Measurements from ENCODE around the gene COMTD1. TPM values are rescaled to one million over a fixed set of nuclear protein-coding genes. Genes with fewer than 3 reads are reported as not detected.
A peak's percentile ranks its signal among the peaks of the same experiment; 100 is the strongest.
"Not testable (repeated sequence)": the region's sequence is repeated elsewhere in the genome, so short reads cannot be mapped to it uniquely, and the experiment has no call there.

The COMTD1 gene
- total RNA-seq, 2 donors from 2014 or later: 9.6 to 14.4 TPM

GRCh38 chr10:75226095-75226494, 9.7 kb downstream of the COMTD1 start:
- DNase-seq: no peak
- Mint-ChIP-seq H3K4me3 (peak overlapping the region; percentile 31), H3K4me1 (peaks cover 57% of the 10 kb centered on the region), H3K27ac (peak overlapping the region; percentile 89), H3K36me3 (ENCODE audit: low read depth) (peaks cover 77% of the 10 kb centered on the region), H3K27me3 (ENCODE audit: insufficient read depth) (no peaks in the 10 kb centered on the region), H3K9me3 (no peaks in the 10 kb centered on the region)
- Histone ChIP-seq H3K9me3 (ENCODE audit: control insufficient read depth, low read length) (no peaks in the 10 kb centered on the region), H3K27me3 (ENCODE audit: control insufficient read depth, insufficient read depth, low read length, poor library complexity, severe bottlenecking) (no peaks in the 10 kb centered on the region), H3K9ac (ENCODE audit: extremely low read depth, low read length, poor library complexity, severe bottlenecking) (no peak overlapping the region), H3K4me1 (ENCODE audit: control insufficient read depth, insufficient read depth, low read length) (peaks cover 17% of the 10 kb centered on the region), H3K27ac (ENCODE audit: low read depth, low read length) (peak overlapping the region; percentile 35), H3K36me3 (ENCODE audit: control insufficient read depth, insufficient read depth, low read length) (peaks cover 92% of the 10 kb centered on the region), H3K4me3 (ENCODE audit: low read length) (peak overlapping the region; percentile 25)
- TF ChIP-seq CTCF (conservative IDR thresholded peaks at IDR 0.05): no peak
- 93% methylated on average over 2 of the region's 2 CpGs; no CpG with 5 or more reads in 1 of the 2 experiments for WGBS, 2 experiments (ENCODE audit: insufficient coverage in 1 of 2, insufficient read length in 1 of 2)

GRCh38 chr10:75223507-75223906, 12.2 kb downstream of the COMTD1 start:
- 29 to 40% methylated on average over 1 to 2 of the region's 2 CpGs for WGBS, 2 experiments (ENCODE audit: insufficient coverage in 1 of 2, insufficient read length in 1 of 2)
- Mint-ChIP-seq H3K27ac (peak overlapping the region; percentile 89), H3K4me3 (peak overlapping the region; percentile 31), H3K36me3 (ENCODE audit: low read depth) (peaks cover 79% of the 10 kb centered on the region), H3K4me1 (peaks cover 46% of the 10 kb centered on the region), H3K27me3 (ENCODE audit: insufficient read depth) (no peaks in the 10 kb centered on the region), H3K9me3 (no peaks in the 10 kb centered on the region)
- peak; percentile 85 for DNase-seq
- Histone ChIP-seq H3K36me3 (ENCODE audit: control insufficient read depth, insufficient read depth, low read length) (peaks cover 86% of the 10 kb centered on the region), H3K9me3 (ENCODE audit: control insufficient read depth, low read length) (no peaks in the 10 kb centered on the region), H3K27me3 (ENCODE audit: control insufficient read depth, insufficient read depth, low read length, poor library complexity, severe bottlenecking) (no peaks in the 10 kb centered on the region), H3K4me3 (ENCODE audit: low read length) (peak overlapping the region; percentile 61), H3K27ac (ENCODE audit: low read depth, low read length) (peak overlapping the region; percentile 42), H3K9ac (ENCODE audit: extremely low read depth, low read length, poor library complexity, severe bottlenecking) (no peak overlapping the region), H3K4me1 (ENCODE audit: control insufficient read depth, insufficient read depth, low read length) (peaks cover 17% of the 10 kb centered on the region)
- TF ChIP-seq CTCF (conservative IDR thresholded peaks at IDR 0.05): no peak

GRCh38 chr10:75221492-75221891, 14.3 kb downstream of the COMTD1 start:
- Histone ChIP-seq H3K4me1 (ENCODE audit: control insufficient read depth, insufficient read depth, low read length) (peaks cover 13% of the 10 kb centered on the region), H3K36me3 (ENCODE audit: control insufficient read depth, insufficient read depth, low read length) (peaks cover 92% of the 10 kb centered on the region)
- H3K4me3 ChIP-seq (ENCODE audit: low read length); H3K9me3 ChIP-seq (ENCODE audit: control insufficient read depth, low read length); H3K27ac ChIP-seq (ENCODE audit: low read depth, low read length); H3K4me3 Mint-ChIP-seq; H3K27me3 Mint-ChIP-seq (ENCODE audit: insufficient read depth); DNase-seq; H3K27me3 ChIP-seq (ENCODE audit: control insufficient read depth, insufficient read depth, low read length, poor library complexity, severe bottlenecking); H3K9ac ChIP-seq (ENCODE audit: extremely low read depth, low read length, poor library complexity, severe bottlenecking); H3K9me3 Mint-ChIP-seq: not testable (repeated sequence)
- Mint-ChIP-seq H3K27ac (peak overlapping the region; percentile 61), H3K36me3 (ENCODE audit: low read depth) (peaks cover 86% of the 10 kb centered on the region), H3K4me1 (peaks cover 41% of the 10 kb centered on the region)
- 89 to 94% methylated on average over 6 to 7 of the region's 8 CpGs for WGBS, 2 experiments (ENCODE audit: insufficient coverage in 1 of 2, insufficient read length in 1 of 2)

- 91 to 95% methylated on average over 4 of the region's 4 CpGs for WGBS, 2 experiments (ENCODE audit: insufficient coverage in 1 of 2, insufficient read length in 1 of 2)
- no peaks in the 10 kb centered on the region for H3K27me3 Mint-ChIP-seq (ENCODE audit: insufficient read depth)
These were observed 15.5 kb downstream of the COMTD1 start for GRCh38 chr10:75220274-75220673.

More at GRCh38 chr10:75220274-75220673, 15.5 kb downstream of the COMTD1 start:
- H3K27ac Mint-ChIP-seq: peak overlapping the region; percentile 15
- H3K4me3 ChIP-seq (ENCODE audit: low read length): no peak overlapping the region
- H3K27ac ChIP-seq (ENCODE audit: low read depth, low read length): no peak overlapping the region
- peaks cover 93% of the 10 kb centered on the region for H3K36me3 ChIP-seq (ENCODE audit: control insufficient read depth, insufficient read depth, low read length)
- no peaks in the 10 kb centered on the region for H3K27me3 ChIP-seq (ENCODE audit: control insufficient read depth, insufficient read depth, low read length, poor library complexity, severe bottlenecking)
- no peaks in the 10 kb centered on the region for H3K9me3 ChIP-seq (ENCODE audit: control insufficient read depth, low read length)
- H3K36me3 Mint-ChIP-seq (ENCODE audit: low read depth): peaks cover 90% of the 10 kb centered on the region
- H3K9me3 Mint-ChIP-seq: no peaks in the 10 kb centered on the region
- no peak overlapping the region for H3K4me3 Mint-ChIP-seq
- H3K4me1 ChIP-seq (ENCODE audit: control insufficient read depth, insufficient read depth, low read length): peaks cover 7% of the 10 kb centered on the region
- peaks cover 33% of the 10 kb centered on the region for H3K4me1 Mint-ChIP-seq
- no peak overlapping the region for H3K9ac ChIP-seq (ENCODE audit: extremely low read depth, low read length, poor library complexity, severe bottlenecking)
- DNase-seq: no peak
- no peak for TF ChIP-seq CTCF (conservative IDR thresholded peaks at IDR 0.05)
